Fibroblast of mammary gland (primary cell): Measurements from ENCODE around the gene TAPBPL.

Experiments used
- DNase-seq: peaks from one replicate; pipeline ENCODE4 v3.0.0-alpha.2; 2010; ENCODE audit warnings: low read depth
- H3K4me3 ChIP-seq: 2 replicates; pipeline ENCODE4 v1.5.1; 2011; ENCODE audit warnings: low read depth, mild to moderate bottlenecking, low read length, moderate library complexity; ENCODE audit not compliant: control insufficient read depth
- CTCF ChIP-seq: conservative IDR thresholded peaks from 2 replicates; pipeline ENCODE4 v1.5.1; 2011; ENCODE audit warnings: low read depth, low read length, inconsistent platforms; ENCODE audit not compliant: control insufficient read depth, insufficient read depth

Gene TAPBPL

DNA sequence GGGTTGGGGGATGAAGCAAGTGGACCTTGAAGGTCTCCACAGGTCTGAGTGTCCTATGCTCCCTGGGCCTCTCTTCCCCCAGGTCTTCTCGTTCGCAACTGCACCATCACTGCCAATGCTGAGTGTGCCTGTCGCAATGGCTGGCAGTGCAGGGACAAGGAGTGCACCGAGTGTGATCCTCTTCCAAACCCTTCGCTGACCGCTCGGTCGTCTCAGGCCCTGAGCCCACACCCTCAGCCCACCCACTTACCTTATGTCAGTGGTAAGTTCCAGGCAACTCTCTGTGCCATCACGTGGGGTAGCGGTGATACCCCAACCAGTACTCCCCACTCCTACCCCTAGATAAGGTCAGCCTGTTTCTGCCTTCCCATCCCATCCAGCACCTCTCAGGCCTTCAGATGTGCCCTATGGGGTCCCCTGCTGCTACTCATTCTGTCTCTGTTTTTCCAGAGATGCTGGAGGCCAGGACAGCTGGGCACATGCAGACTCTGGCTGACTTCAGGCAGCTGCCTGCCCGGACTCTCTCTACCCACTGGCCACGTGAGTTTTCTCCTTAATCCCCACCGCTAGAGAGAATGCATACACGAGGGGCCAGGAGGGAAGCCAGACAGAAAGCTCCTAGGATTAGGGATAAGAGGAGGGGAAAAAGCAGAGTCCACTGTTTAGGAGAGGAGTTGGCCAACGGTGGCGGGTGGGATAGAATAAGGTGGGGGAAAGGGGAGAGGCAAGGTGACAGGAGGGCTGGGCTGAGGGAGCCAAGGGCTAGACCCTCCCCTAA is 1.6 kb upstream of the TAPBPL start:
- peak overlapping the region; percentile 65 for H3K4me3 ChIP-seq
- no peak for DNase-seq
- no peak for TF ChIP-seq CTCF

- TF ChIP-seq CTCF, result no peak
- peak overlapping the region; percentile 65 for H3K4me3 ChIP-seq
- DNase-seq, result no peak
Observed at GRCh38 chr12:6450869-6451347, 934 bp upstream of the TAPBPL start.

DNA sequence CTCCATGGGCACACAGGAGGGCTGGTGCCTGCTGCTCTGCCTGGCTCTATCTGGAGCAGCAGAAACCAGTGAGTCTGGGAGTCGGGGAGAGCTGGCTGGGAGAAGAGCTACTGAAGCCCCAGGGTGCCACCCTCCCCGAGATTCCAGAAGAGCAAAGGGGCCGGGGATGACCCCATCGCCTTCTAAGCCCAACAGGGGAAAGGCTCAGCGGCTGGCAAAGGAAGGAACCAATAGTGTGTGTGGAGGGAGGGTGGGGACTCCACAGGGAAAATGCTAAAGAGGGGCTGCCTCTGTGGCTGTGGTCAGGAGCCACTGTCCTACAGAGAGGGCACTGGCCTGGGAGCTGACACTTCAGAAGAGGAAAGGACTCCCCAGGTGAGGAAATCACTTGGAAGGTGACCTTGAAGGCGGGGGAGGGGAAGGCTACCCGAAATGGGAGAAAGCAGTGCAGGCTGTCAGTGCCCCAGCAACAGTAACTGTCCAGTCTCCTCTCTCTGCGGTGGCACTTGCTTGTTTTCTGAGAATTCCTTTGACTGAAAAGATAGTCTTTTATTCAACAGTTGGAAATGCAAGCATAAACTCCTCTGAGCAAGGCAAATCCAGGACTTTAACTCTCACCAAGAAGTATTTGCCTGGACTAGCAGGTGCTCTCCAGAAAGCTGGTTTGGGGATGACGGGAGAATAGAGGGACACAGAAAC is 552 bp downstream of the TAPBPL start:
- H3K4me3 ChIP-seq, result peak overlapping the region; percentile 65
- no peak for TF ChIP-seq CTCF
- no peak for DNase-seq

DNA sequence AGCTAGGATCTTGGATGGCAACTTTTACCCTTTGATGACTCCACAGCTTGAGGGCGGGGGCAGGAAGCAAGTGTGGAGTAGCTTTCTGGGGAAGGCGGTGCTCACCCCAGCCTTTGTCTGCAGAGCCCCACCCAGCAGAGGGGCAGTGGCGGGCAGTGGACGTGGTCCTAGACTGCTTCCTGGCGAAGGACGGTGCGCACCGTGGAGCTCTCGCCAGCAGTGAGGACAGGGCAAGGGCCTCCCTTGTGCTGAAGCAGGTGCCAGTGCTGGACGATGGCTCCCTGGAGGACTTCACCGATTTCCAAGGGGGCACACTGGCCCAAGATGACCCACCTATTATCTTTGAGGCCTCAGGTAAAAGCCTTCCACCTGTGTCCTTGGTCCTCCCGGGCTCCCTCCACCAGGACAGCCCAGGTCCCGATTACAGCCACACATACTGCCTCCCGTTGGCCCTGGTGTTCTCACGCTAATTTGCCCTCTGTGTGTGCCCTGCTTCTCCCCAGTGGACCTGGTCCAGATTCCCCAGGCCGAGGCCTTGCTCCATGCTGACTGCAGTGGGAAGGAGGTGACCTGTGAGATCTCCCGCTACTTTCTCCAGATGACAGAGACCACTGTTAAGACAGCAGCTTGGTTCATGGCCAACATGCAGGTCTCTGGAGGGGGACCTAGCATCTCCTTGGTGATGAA is 1.2 kb downstream of the TAPBPL start:
- no peak overlapping the region for H3K4me3 ChIP-seq
- no peak for DNase-seq
- TF ChIP-seq CTCF, result no peak

DNA sequence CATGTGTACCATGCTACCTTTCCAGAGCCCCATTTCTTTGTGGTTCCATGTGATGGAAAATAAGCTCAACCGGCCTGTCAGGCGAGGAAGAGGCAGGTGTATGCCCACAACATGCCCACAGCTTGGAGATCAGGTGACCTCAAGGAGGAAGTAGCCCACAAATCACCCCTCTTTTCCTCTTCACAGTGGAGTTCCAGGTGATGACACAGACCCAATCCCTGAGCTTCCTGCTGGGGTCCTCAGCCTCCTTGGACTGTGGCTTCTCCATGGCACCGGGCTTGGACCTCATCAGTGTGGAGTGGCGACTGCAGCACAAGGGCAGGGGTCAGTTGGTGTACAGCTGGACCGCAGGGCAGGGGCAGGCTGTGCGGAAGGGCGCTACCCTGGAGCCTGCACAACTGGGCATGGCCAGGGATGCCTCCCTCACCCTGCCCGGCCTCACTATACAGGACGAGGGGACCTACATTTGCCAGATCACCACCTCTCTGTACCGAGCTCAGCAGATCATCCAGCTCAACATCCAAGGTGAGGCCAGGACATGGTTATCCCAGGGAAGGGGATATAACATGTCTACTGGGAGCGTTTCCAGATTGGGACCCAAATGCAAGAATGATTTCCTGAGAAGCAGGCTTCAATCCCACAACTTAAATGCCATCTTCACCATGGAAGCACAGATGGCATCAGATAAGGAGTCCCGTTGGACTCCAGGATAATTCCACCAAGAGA is 5.5 kb downstream of the TAPBPL start:
- no peak for DNase-seq
- H3K4me3 ChIP-seq, result no peak overlapping the region
- TF ChIP-seq CTCF, result no peak
